AG10803 (cell line): ENCODE results near the gene RPL15.

ENCODE experiments used
- DNase-seq: peaks from one replicate; pipeline ENCODE4 v3.0.0; 2010; ENCODE audit warnings: low read depth
- H3K4me3 ChIP-seq: 2 replicates; pipeline ENCODE4 v1.5.1; 2011; ENCODE audit warnings: mild to moderate bottlenecking, low read length, control low read depth
- TF ChIP-seq, protein P1 (sequence below): conservative IDR thresholded peaks from 2 replicates; pipeline ENCODE4 v1.5.1; 2011; ENCODE audit warnings: mild to moderate bottlenecking, low read length, control low read depth, inconsistent platforms

Gene RPL15

DNA sequence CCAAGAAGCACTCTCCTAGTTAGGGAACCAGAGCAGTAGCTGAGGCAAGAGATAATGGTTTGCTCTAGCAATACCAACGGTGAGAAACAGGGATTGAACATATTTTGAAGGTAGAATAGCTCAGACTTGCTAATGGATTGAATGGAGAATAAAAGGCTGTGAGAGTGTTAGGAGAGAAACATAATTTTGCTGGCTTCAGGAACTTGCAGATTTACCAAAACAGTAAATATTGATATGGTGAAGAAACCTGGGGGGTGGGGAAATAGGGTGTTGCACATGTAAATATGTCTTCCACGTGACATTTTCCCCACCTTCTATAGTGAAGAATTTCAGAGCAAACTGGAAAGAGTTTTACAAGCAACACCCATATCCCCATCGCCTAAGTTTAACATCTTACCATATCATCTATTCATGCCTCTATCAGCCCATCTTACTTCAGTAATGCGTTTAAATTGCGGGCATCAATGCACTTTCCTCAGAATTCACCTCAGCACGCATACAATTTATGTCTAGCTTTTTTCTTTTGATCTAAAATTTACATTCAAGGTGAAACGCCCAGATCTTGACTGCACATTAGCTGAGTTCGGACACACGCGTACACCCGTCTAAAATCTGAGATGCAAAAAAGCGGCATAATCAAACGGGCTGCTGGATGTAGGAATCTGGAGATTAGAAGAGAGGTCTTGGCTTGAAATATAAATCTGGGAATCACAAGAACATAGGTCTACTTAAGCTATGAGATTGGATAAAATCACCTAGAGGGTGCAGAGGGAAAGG is 27.3 kb downstream of the RPL15 start:
- H3K4me3 ChIP-seq, result peak overlapping the region; percentile 77
- TF ChIP-seq, protein P1, sequence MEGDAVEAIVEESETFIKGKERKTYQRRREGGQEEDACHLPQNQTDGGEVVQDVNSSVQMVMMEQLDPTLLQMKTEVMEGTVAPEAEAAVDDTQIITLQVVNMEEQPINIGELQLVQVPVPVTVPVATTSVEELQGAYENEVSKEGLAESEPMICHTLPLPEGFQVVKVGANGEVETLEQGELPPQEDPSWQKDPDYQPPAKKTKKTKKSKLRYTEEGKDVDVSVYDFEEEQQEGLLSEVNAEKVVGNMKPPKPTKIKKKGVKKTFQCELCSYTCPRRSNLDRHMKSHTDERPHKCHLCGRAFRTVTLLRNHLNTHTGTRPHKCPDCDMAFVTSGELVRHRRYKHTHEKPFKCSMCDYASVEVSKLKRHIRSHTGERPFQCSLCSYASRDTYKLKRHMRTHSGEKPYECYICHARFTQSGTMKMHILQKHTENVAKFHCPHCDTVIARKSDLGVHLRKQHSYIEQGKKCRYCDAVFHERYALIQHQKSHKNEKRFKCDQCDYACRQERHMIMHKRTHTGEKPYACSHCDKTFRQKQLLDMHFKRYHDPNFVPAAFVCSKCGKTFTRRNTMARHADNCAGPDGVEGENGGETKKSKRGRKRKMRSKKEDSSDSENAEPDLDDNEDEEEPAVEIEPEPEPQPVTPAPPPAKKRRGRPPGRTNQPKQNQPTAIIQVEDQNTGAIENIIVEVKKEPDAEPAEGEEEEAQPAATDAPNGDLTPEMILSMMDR, result no peak
- no peak for DNase-seq

DNA sequence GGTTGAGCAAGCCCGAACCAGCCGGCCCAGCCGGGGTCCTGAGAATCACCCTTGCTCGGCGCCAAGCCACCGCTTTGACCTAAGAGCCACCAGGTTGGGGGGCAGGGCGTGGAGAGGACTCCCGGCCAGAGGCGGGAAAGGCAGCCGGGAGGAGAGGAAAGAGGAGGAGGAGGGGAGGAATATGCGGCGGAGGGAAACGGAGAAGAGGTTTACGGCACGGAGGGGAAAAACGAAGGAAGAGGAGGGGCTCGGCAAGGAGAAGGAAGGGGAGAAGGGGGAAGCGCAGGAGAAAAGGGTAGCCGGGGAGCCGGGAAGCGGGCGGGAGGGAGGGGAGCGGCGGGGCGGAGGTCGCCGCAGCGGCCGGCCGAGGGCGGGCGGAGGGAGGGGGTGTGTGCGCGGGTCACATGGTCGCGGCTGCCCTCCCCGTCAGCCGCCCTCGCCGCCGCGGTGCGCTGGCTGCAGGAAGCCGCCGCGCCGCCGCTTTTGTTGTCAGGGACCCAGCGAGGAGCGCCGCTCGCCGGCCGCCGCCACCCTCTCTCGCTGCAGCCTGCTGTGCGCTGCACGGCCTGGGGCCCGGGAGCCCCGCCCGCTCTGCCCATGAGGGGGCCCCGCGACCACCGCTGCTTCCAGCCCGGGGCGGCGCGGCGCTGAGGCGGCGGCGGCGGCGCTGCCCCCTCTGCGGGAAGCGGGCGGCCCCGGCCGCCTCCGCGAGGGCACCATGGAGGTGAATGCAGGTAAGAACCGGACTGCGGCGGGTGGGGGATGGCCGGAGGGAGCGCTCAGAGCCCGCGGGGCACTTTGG is 28.1 kb downstream of the RPL15 start, which contains the start of gene NR1D2:
NR1D2 (plus strand) TSS at position 426 of the 802 bp plus-strand sequence; CDS start at position 719, 293 bp downstream.
- TF ChIP-seq, protein P1, result no peak
- peak; percentile 81 for DNase-seq
- peak within 1 kb of the TSS; percentile 84 for H3K4me3 ChIP-seq

DNA sequence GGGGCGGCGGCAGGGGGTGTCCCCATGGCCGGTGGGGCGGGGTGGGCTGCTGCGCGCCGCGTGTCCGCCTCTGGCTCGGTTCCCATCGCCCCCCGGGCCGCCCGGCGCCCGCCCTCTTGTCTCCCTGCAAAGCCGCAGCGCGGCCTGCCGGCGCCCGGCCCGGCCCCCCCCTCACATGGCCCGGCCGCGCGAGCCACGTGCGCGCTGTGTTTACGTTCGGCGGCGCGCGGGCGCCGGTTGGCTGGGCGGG is 28.7 kb downstream of the RPL15 start:
- TF ChIP-seq, protein P1, result no peak
- no peak for DNase-seq
- H3K4me3 ChIP-seq, result peak overlapping the region; percentile 77

DNA sequence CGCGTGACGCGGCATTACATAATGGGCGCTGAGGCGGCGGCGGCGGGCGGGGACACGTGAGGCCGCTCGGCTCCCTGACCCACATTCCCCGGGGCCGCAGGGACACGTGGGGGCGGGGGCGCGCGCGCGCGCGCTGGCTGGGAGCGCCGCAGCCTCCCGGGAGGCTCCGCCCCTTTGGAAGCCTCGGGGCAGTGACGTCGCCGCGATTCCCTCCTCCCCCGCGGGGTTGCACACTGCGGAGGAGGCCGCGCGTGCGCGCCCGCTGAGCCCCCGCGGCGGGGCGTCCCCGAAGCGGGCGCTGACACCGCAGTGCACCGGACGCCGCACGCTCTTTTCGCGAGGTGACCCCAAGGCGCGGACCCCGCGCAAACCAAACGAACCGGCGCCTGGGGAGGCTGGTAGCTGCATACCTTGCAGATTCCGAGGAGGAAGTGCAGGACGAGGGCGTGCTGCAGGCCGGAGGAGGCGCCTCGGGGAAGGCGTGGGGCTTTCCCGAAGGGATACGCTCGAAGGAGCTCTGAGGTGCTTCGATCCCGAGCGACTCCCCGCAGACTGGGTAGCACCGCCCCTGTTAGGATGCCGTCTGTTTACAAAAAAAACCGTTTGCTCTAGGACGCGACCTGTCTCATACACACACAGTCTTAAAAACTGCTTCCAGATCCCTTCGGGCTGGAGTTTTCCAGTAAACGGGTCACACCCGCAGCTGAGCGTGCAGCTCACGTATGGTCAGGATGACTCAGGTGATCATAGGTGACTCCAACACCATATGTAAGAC is 29.2 kb downstream of the RPL15 start:
- peak; percentile 97 for DNase-seq
- H3K4me3 ChIP-seq, result peak overlapping the region; percentile 84
- TF ChIP-seq, protein P1, result no peak

DNA sequence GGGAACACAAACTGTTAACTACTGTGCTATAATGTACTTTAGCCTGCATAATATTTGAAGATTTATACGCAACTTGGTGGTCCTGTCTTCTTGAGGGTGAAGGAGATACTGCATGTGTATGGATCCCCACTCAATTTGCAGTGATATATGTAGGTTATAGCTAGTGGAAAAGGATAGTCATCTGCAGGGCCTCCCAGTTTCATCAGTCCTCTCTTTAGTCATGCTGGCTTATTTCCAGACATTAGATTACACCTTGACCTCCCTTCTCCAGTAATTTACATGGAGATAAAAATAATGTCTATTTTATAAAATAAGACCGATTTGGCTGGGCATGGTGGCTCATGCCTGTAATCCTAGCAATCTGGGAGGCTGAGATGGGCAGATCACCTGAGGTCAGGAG is 31.8 kb downstream of the RPL15 start:
- no peak for DNase-seq
- TF ChIP-seq, protein P1, result no peak

DNA sequence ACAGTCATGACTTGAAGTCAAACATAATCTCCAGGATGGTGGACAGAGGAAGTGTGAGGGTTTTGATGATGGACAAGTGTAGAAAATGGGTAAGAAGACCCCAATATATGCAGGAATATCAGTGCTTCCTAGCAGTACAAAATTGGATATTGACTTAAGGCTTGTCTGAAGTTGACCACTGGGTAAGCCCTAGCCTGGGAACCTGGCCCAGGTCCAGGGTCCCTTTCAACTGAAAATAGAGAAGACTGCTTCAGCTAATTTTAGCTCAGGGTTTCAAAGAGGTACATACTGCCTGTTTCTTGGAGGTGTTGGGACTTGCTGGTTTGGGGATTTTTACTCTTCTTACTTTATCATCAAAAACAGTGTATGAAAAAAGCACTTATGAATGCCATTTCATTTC is 32.9 kb downstream of the RPL15 start:
- TF ChIP-seq, protein P1, result no peak
- no peak for DNase-seq
- no peak overlapping the region for H3K4me3 ChIP-seq

More for the DNA sequence above, 31.8 kb downstream of the RPL15 start:
- no peak overlapping the region for H3K4me3 ChIP-seq
